ENCODE data around the gene SPATA13.

Gene SPATA13

DNA sequence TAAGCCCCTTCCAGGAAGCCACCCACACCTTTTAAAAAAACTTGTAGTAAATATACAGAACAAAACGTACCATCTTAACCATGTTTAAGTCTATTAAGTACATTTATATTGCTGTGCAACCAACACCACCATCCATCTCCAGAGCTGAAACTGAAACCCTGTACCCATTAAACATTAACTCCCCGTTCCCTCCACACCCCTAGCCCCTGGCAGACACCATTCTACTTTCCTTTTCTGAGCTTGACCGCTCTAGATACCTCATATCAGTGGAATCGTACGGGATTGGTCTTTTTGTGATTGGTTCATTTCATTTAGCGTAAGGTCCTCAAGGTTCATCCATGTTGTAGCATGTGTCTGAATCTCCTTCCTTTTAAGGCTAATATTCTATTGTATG is 13.0 kb upstream of the SPATA13 start:
- TF ChIP-seq, protein P1, sequence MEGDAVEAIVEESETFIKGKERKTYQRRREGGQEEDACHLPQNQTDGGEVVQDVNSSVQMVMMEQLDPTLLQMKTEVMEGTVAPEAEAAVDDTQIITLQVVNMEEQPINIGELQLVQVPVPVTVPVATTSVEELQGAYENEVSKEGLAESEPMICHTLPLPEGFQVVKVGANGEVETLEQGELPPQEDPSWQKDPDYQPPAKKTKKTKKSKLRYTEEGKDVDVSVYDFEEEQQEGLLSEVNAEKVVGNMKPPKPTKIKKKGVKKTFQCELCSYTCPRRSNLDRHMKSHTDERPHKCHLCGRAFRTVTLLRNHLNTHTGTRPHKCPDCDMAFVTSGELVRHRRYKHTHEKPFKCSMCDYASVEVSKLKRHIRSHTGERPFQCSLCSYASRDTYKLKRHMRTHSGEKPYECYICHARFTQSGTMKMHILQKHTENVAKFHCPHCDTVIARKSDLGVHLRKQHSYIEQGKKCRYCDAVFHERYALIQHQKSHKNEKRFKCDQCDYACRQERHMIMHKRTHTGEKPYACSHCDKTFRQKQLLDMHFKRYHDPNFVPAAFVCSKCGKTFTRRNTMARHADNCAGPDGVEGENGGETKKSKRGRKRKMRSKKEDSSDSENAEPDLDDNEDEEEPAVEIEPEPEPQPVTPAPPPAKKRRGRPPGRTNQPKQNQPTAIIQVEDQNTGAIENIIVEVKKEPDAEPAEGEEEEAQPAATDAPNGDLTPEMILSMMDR (conservative IDR thresholded peaks at IDR 0.05; ENCODE audit: low read length), result no peak
- H3K4me3 ChIP-seq (ENCODE audit: low read length), result no peak overlapping the region
- DNase-seq (ENCODE audit: low read depth), result no peak

DNA sequence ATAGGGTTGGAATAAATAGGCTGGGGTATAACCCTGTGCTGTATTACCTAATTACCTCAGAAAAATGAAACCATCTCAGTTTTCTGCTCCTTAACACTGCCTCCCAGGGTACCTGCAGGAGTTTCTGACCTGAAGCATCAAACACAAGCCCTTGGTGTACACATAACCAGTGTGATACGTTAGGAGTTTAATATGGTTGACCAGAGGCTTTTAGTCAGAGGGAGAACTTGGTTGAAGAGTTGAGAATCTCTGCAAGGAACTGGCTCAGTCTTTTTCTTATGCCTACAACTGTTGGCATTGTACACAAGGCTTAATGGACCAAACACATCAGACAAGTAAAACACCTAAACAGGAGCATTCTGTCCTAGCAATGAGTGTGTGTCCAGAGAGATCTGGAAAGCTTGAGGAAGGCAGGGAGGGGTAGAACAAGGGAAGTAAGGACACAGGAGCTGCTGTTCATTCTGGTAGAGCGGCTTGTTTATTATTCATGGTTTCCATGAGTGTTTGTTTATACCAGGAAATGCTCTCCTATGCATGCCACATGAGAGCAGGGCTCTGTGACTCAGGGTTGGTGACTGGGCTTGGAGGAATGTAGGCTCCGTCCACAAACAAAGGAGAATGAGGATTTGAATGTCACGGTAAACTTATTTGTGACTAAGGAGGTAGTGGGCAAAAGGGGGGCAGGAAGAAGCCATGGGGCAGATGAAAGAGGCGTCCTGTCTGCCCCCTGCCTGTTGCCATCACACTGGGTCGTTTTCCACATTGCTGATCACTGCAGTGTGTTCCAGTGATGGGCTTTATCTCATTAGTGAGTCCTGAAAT is 11.9 kb upstream of the SPATA13 start:
- H3K4me3 ChIP-seq (ENCODE audit: low read length), result 0 out of 2 replicates have a peak overlapping the region, but pooled peaks have one; percentile 6
- TF ChIP-seq, protein P1 (conservative IDR thresholded peaks at IDR 0.05; ENCODE audit: low read length), result peak; percentile 45
- DNase-seq (ENCODE audit: low read depth), result peak; percentile 98

DNA sequence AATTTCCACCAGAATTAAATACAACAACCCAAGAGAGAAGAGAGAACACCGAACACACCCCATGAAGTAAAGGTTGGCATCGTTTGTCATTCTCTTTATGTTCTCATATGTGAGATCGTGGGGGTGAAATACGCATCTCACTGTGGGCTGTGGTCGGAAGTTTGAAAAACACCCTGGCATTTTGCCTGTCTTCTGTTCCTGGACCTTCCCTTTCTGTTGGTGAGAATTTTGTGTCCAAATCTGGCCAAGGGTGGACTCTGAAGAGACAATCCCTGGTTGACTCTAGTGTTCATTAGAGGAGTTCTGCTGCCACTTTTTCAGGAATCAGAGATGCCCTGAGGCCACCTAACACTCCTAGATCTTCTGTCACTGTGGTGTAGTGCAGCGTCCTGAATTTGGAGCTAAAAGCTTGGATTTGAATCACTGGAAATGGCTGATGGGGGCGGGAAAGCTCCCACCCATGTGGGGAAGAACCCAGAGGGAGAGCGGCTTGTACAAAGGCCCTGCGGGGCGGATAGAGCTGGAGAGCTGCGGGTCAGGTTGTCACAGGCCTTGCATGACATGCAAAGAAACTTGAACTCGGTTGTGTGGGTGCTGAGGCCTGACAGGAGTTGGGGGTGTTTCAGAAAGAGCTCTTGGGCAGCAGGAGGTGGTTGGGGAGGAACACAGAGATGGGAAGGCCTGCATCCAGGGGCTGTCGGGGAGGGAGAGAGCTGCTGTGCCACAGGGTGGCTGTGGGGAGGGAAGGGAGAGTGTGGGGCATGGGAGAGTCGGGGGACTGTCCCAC is 11.1 kb upstream of the SPATA13 start:
- DNase-seq (ENCODE audit: low read depth), result peak; percentile 53
- TF ChIP-seq, protein P1 (conservative IDR thresholded peaks at IDR 0.05; ENCODE audit: low read length), result no peak
- 0 out of 2 replicates have a peak overlapping the region, but pooled peaks have one; percentile 6 for H3K4me3 ChIP-seq (ENCODE audit: low read length)

DNA sequence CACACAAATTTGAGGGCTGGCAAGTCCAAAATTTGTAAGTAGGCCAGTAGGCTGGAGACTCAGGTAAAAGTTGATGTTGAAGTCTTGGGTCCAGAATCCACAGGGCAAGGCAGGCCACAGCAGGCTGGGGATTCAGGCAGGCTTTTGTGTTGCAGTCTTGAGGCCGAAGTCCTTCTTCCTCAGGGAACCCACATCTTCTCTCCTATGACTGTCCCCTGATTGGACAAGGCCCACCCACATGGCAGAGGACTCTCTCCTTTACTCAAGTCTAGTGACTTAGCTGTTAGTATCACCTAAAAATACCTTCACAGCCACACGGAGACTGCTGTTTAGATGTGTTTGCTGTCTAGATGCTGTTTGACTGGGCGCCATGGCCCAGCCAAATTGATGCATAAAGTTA is 9.9 kb upstream of the SPATA13 start:
- H3K4me3 ChIP-seq (ENCODE audit: low read length), result no peak overlapping the region
- DNase-seq (ENCODE audit: low read depth), result no peak
- TF ChIP-seq, protein P1 (conservative IDR thresholded peaks at IDR 0.05; ENCODE audit: low read length), result no peak

DNA sequence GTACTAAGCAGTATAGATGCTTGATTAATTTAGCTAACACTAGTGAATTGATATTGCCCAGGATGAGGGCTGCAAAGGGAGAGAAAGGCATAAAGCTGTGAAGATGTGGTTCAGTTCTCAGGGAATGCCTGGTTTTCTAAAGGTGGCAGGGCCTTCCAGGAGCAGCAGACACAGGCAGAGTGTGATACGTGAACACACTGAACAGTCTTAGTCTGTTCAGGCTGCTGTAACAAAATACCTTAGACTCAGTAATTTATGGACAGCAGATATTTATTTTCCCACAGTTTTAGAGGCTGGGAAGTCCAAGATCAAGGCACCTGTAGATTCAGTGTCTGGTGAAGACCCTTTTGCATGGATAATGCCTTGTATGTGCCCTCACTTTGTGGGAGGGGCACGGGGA is 8.7 kb upstream of the SPATA13 start:
- H3K4me3 ChIP-seq (ENCODE audit: low read length), result no peak overlapping the region
- no peak for DNase-seq (ENCODE audit: low read depth)
- TF ChIP-seq, protein P1 (conservative IDR thresholded peaks at IDR 0.05; ENCODE audit: low read length), result no peak

DNA sequence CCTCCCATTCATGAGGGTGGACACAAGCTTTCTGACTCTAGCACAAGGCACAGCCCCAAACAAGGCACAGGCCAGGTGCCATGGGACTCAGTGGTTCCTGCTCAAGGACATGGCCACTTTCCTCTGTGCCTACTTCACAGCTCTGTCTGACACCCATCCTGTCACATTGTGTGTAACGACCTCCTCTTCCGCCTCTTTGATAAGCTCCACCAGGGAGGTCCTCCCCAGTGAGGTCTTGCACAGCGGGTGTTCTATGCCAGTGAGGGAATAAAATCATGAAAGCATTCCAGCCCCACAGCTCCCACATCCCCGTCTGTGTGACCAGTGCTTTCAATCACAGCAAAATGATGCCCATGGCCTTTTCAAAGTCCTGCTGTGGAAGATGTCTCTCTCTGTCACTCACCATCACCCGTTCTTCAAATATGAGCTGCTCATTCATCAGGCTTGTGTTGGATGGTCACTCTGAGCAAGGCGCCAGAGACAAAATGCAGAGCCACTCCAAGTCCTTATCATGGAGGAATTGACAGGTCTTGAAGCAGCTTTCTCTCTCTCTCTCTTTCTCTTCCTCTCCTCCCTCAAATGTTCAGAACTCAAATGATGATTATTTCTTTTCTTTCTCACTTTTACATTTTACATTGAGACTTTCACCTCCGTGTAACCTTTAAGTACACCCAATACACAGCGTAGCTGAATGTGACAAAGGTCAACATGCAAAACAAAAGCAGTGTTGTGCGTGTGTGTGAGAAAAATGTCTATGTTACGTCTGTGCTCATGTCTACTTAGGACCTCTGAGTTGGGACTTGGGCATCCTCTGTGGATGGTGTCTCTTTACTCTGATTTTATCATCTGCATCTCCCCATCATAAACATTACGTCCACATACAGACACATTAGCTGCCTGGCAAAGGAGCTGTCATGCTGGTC is 8.0 kb upstream of the SPATA13 start:
- DNase-seq (ENCODE audit: low read depth), result no peak
- TF ChIP-seq, protein P1 (conservative IDR thresholded peaks at IDR 0.05; ENCODE audit: low read length), result no peak
- no peak overlapping the region for H3K4me3 ChIP-seq (ENCODE audit: low read length)

All from AG10803 (cell line).